HG03097 (cell line): ENCODE results near the gene TRIP11.

Source experiments
- ATAC-seq: cut with Tn5 transposase; IDR thresholded peaks from one replicate; pipeline ENCODE4 v1.9.1; 2021; ENCODE audit not compliant: unreplicated experiment, low FRiP score

Gene TRIP11

GRCh38 chr14:91926131-91926890, 113.5 kb downstream of the TRIP11 start:
- ATAC-seq, result no peak

DNA sequence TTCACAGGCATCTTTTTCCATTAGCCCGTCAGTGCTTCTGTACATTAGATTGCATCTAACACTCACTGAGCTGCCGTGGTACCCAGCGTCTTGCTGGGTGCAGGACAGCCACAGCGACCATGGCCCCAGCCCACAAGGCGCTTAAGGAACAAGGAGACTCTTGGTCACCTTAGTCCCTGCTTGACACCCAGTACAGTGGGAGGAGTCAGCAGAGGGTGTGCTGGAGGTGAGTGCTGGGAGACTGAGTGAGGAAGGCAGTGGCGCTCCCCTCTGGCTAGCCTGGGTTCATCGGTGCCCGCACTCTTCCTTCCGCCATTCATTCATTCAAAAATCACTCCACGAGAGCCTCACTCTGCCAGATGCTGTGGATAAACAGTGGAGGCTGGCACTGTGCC, 114.1 kb downstream of the TRIP11 start:
- ATAC-seq, result no peak

- ATAC-seq, result no peak
Measured at GRCh38 chr14:91925001-91925726, 114.7 kb downstream of the TRIP11 start.

DNA sequence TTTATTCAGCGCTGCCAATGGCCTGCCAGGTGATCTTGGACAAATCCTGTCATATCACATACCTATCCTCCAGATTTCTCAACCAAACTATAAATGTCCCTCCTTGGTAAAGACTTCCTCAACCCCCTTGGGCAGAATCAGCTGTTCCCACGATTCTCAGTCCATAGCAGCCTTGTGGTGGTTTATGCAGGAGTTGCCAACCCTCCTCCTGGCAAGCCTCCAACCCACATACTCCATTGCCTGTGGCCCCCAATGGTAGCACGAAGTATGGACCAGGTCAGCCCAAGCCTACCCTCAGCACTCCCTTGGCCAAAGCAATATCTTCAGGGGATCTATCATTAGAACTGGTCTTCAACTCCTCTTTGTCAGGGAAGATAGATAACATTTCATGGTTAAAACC, 119.3 kb downstream of the TRIP11 start:
- ATAC-seq, result no peak

DNA sequence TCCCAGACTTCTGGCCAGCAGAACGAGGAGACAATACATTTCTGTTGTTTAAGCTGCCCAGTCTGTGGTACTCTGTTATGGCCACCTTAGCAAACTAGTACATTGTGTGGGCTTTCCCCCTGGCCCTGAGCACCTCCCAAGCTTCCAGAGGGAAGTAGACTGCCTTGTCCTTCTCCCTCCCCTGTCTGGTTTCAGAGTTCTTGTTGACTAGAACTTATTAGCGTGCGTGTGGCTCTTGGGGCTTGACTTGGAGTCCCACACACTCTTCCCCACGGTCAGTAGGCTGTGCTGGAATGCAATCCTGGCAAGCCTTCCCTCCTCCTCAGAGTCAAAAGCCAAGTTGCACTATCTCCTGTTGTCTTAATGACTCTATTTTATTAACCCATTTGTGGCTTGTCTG, 120.0 kb downstream of the TRIP11 start:
- ATAC-seq, result no peak

GRCh38 chr14:91918186-91918883, 121.5 kb downstream of the TRIP11 start:
- no peak for ATAC-seq
